ENCODE data around the gene DSC1.
A peak's percentile ranks its signal among the peaks of the same experiment; 100 is the strongest.
"Not testable (repeated sequence)": the region's sequence is repeated elsewhere in the genome, so short reads cannot be mapped to it uniquely, and the experiment has no call there.

The DSC1 gene

GRCh38 chr18:31171144-31171839 is 8.6 kb upstream of the DSC1 start:
- no peak for DNase-seq

- no peak for DNase-seq
Observed at GRCh38 chr18:31170335-31170734, 7.7 kb upstream of the DSC1 start.

- no peak for DNase-seq
Observed at GRCh38 chr18:31162419-31162793, 250 bp downstream of the DSC1 start.

GRCh38 chr18:31161757-31162418 is 768 bp downstream of the DSC1 start:
- DNase-seq, result no peak

- no peak for DNase-seq
Observed at GRCh38 chr18:31156821-31157763, 5.6 kb downstream of the DSC1 start.

GRCh38 chr18:31155498-31155897 is 7.2 kb downstream of the DSC1 start:
- no peak for DNase-seq

GRCh38 chr18:31154181-31154580 is 8.5 kb downstream of the DSC1 start:
- DNase-seq, result no peak

- no peak for DNase-seq
Observed at GRCh38 chr18:31149351-31149750, 13.3 kb downstream of the DSC1 start.

GRCh38 chr18:31148600-31148999 is 14.1 kb downstream of the DSC1 start:
- no peak for DNase-seq

- peak in 2 of 4 experiments; percentile 6 to 9 for DNase-seq
Observed at GRCh38 chr18:31146809-31147208, 15.8 kb downstream of the DSC1 start.

- DNase-seq, result no peak
Observed at GRCh38 chr18:31143025-31143424, 19.6 kb downstream of the DSC1 start.

- no peak for DNase-seq
Observed at GRCh38 chr18:31138709-31139108, 23.9 kb downstream of the DSC1 start.

GRCh38 chr18:31134988-31135529 is 27.6 kb downstream of the DSC1 start:
- no peak for DNase-seq

- no peak for DNase-seq
Observed at GRCh38 chr18:31129398-31130115, 33.1 kb downstream of the DSC1 start.

- DNase-seq, result no peak
Observed at GRCh38 chr18:31125878-31126277, 36.8 kb downstream of the DSC1 start.

- not testable (repeated sequence) for DNase-seq
Observed at GRCh38 chr18:31123125-31123524, 39.5 kb downstream of the DSC1 start.

GRCh38 chr18:31120594-31120993 is 42.1 kb downstream of the DSC1 start:
- no peak for DNase-seq

GRCh38 chr18:31116853-31117595 is 45.6 kb downstream of the DSC1 start:
- DNase-seq, result no peak

GRCh38 chr18:31112804-31113203 is 49.9 kb downstream of the DSC1 start:
- DNase-seq, result no peak

GRCh38 chr18:31105733-31106132 is 56.9 kb downstream of the DSC1 start:
- no peak for DNase-seq

- DNase-seq, result no peak
Observed at GRCh38 chr18:31104444-31104843, 58.2 kb downstream of the DSC1 start.

GRCh38 chr18:31103423-31103822 is 59.2 kb downstream of the DSC1 start:
- no peak for DNase-seq

Measured in suppressor macrophage (primary cell).